Tibial nerve (tissue), 4 donors: ENCODE results near the gene FIG4. TPM values are rescaled to one million over a fixed set of nuclear protein-coding genes. Genes with fewer than 3 reads are reported as not detected.

Source experiments
- DNase-seq, 2 donors: peaks; one replicate each; pipeline ENCODE4 v3.0.0-alpha.2; 2019; ENCODE audit warnings: low spot score in 2 of 2
- H3K27ac ChIP-seq, 4 donors: fragments of 200-600 bp; sonication (generic) in 3 of 4; one replicate each; pipeline ENCODE4 v1.5.1; 2017 to 2019; ENCODE audit warnings: mild to moderate bottlenecking in 1 of 4
- H3K27me3 ChIP-seq, 2 donors: fragments of 200-600 bp; sonication (generic) in 1 of 2; one replicate each; pipeline versions ENCODE4 v1.5.1 to v1.6.0; 2017 to 2019
- H3K36me3 ChIP-seq, 3 donors: fragments of 200-600 bp; sonication (generic); one replicate each; pipeline ENCODE4 v1.5.1; 2018 to 2019
- H3K4me1 ChIP-seq, 4 donors: fragments of 200-600 bp; sonication (generic) in 3 of 4; one replicate each; pipeline ENCODE4 v1.5.1; 2017 to 2019
- H3K4me3 ChIP-seq, 4 donors: fragments of 200-600 bp; sonication (generic) in 3 of 4; one replicate each; pipeline ENCODE4 v1.5.1; 2017 to 2019; ENCODE audit warnings: mild to moderate bottlenecking in 1 of 4, moderate library complexity in 1 of 4
- H3K9me3 ChIP-seq, 4 donors: fragments of 200-600 bp; sonication (generic) in 3 of 4; one replicate each; pipeline ENCODE4 v1.5.1; 2017 to 2019
- CTCF ChIP-seq, 5 experiments: fragments of 200-600 bp in 3 of 5; fragments of 450-650 bp in 2 of 5; sonication (generic) in 3 of 5; IDR thresholded peaks; one replicate each; pipeline ENCODE4 v1.5.1; 2016 to 2019; ENCODE audit warnings: antibody characterized with exemption in 5 of 5, mild to moderate bottlenecking in 3 of 5, moderate library complexity in 2 of 5
- EP300 ChIP-seq, 2 donors: sonication (generic); formaldehyde crosslinking; IDR thresholded peaks; one replicate each; pipeline ENCODE4 v1.6.1; 2017; ENCODE audit warnings: antibody characterized with exemption in 2 of 2, mild to moderate bottlenecking in 1 of 2
- POLR2A ChIP-seq, 2 donors: fragments of 450-650 bp; IDR thresholded peaks; one replicate each; pipeline ENCODE4 v1.6.1; 2017; ENCODE audit warnings: antibody characterized with exemption in 2 of 2, mild to moderate bottlenecking in 2 of 2, moderate library complexity in 2 of 2
- WGBS, 2 donors: methylation state at CpG; one replicate each; pipeline ENCODE4 v1.1.5; 2018; 5-methylcytosine and 5-hydroxymethylcytosine counted together
- total RNA-seq, 4 donors: library from RNA; depleted of rRNA; stranded (reverse); fragments of >200 nt; gene quantifications; one replicate each; pipeline ENCODE4 v1.1.0, GENCODE V29; 2016

The FIG4 gene
- total RNA-seq, 4 donors from 2014 or later: 11.4 to 42.9 (median 21.6) TPM

- no peaks in the 10 kb centered on the region for H3K27me3 ChIP-seq
- H3K9me3 ChIP-seq: no peaks in the 10 kb centered on the region
- H3K36me3 ChIP-seq: peaks cover 0 to 35% (median 0%) of the 10 kb centered on the region in 3 donors
- no peak overlapping the region for H3K4me3 ChIP-seq
- H3K4me1 ChIP-seq: no peaks in the 10 kb centered on the region
- no peak for DNase-seq
- H3K27ac ChIP-seq: no peak overlapping the region
- TF ChIP-seq CTCF (IDR thresholded peaks at IDR 0.05): no peak
- no peak for TF ChIP-seq EP300 (IDR thresholded peaks at IDR 0.05)
- no peak for TF ChIP-seq POLR2A (IDR thresholded peaks at IDR 0.05)
- WGBS, 2 donors: 60 to 63% methylated on average over 1 of the region's 1 CpG
Measured at GRCh38 chr6:109660526-109661320, 30.4 kb upstream of the FIG4 start.

DNA sequence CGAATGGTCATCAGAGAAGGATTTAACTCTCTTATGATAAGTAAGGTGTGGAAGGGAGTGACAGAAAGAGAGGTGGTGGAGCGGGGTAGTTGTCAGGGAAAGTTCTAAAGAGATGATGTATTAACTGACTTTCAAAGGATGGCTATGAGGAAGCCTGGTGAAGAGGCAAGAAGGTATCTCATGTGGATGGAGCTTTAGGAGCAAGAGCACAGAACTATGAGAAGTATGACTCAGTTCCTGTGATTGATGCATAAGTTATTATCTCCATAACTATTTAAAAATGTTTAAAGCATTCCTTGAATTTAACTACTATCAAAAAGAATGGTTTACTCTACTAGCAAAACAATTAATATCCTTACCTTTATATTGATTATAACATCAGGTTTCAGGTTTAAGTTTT, 28.9 kb upstream of the FIG4 start:
- Histone ChIP-seq H3K27ac (no peak overlapping the region), H3K4me3 (no peak overlapping the region), H3K27me3 (no peaks in the 10 kb centered on the region), H3K4me1 (no peaks in the 10 kb centered on the region), H3K9me3 (no peaks in the 10 kb centered on the region), H3K36me3 (peaks cover 0 to 28% (median 0%) of the 10 kb centered on the region in 3 donors)
- 93 to 94% methylated on average over 2 of the region's 2 CpGs for WGBS, 2 donors
- DNase-seq: no peak
- TF ChIP-seq EP300 (IDR thresholded peaks at IDR 0.05) (no peak), CTCF (IDR thresholded peaks at IDR 0.05) (no peak), POLR2A (IDR thresholded peaks at IDR 0.05) (no peak)

DNA sequence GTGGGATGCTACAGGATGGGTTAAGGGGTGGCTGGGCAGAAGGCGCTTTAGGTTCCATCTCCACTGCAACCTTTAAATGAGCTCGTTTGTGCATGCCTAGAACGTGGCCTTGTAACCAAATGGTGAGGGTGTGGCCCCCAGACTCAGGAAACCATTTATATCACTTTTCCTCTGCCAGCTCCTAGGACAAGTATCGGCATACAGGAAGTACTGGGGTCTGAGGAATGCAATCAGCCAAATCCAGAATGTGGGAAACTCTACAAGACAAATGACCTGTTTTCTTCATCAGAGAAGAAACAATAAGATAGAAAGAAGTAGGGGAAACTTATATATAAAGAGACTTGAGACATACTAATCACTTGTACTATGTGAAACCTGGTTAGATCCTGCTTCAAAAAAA, 21.3 kb upstream of the FIG4 start:
- H3K27ac ChIP-seq: no peak overlapping the region
- no peaks in the 10 kb centered on the region for H3K4me1 ChIP-seq
- DNase-seq: no peak
- H3K27me3 ChIP-seq: no peaks in the 10 kb centered on the region
- H3K36me3 ChIP-seq: peaks cover 0 to 45% (median 0%) of the 10 kb centered on the region in 3 donors
- TF ChIP-seq EP300 (IDR thresholded peaks at IDR 0.05) (no peak), POLR2A (IDR thresholded peaks at IDR 0.05) (no peak)
- no peak overlapping the region for H3K4me3 ChIP-seq
- 75 to 77% methylated on average over 4 of the region's 4 CpGs for WGBS, 2 donors
- no peaks in the 10 kb centered on the region for H3K9me3 ChIP-seq

DNA sequence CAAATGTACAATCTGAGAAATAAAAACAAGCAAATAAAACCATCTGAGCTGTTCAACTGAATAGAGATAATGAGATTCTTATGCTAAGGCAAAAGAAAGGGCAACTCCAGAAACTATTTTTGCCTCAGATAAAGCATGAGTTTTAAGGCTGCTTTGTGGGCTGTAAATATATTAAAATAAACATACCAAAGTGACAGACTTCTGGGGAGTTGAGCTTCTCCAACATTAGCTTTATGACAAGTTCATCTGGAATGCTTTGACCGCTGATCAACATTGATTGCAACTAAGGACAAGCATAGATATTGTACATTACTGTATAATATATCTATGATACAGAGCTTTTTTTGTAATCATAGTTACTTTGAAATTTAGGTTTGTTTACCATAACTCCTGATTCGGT, 19.4 kb upstream of the FIG4 start:
- Histone ChIP-seq H3K4me3 (no peak overlapping the region), H3K27me3 (no peaks in the 10 kb centered on the region), H3K4me1 (no peaks in the 10 kb centered on the region), H3K27ac (no peak overlapping the region), H3K36me3 (peaks cover 0 to 42% (median 0%) of the 10 kb centered on the region in 3 donors), H3K9me3 (no peaks in the 10 kb centered on the region)
- WGBS, 2 donors: 66 to 83% methylated on average over 2 of the region's 2 CpGs
- TF ChIP-seq CTCF (IDR thresholded peaks at IDR 0.05) (no peak), EP300 (IDR thresholded peaks at IDR 0.05) (no peak), POLR2A (IDR thresholded peaks at IDR 0.05) (no peak)
- no peak for DNase-seq

DNA sequence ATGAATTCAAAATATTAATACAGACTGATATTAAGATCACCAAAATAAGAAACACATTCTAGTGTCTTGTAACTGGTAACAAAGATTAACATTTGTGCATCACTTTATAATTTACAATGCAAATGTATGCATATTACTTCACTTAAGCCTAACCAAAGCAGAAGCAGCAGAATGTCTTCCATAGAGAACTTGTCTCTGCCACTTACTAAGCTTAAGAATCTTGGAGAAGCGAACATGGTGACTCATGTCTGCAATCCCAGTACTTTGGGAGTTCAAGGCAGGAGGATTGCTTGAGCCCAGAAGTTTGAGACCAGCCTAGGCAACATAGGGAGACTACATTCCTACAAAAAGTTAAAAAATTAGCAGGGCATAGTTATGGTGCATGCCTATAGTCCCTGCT, 18.9 kb upstream of the FIG4 start:
- H3K27ac ChIP-seq: no peak overlapping the region
- 95 to 97% methylated on average over 1 of the region's 1 CpG for WGBS, 2 donors
- no peaks in the 10 kb centered on the region for H3K4me1 ChIP-seq
- H3K36me3 ChIP-seq: peaks cover 0 to 42% (median 0%) of the 10 kb centered on the region in 3 donors
- H3K9me3 ChIP-seq: no peaks in the 10 kb centered on the region
- TF ChIP-seq EP300 (IDR thresholded peaks at IDR 0.05) (no peak), CTCF (IDR thresholded peaks at IDR 0.05) (no peak), POLR2A (IDR thresholded peaks at IDR 0.05) (no peak)
- DNase-seq: no peak
- no peaks in the 10 kb centered on the region for H3K27me3 ChIP-seq
- no peak overlapping the region for H3K4me3 ChIP-seq
